ENCODE results near the gene NSUN3.

The NSUN3 gene

GRCh38 chr3:94046533-94046932, 16.3 kb upstream of the NSUN3 start:
- TF ChIP-seq CTCF (IDR thresholded peaks at IDR 0.05), result no peak

DNA sequence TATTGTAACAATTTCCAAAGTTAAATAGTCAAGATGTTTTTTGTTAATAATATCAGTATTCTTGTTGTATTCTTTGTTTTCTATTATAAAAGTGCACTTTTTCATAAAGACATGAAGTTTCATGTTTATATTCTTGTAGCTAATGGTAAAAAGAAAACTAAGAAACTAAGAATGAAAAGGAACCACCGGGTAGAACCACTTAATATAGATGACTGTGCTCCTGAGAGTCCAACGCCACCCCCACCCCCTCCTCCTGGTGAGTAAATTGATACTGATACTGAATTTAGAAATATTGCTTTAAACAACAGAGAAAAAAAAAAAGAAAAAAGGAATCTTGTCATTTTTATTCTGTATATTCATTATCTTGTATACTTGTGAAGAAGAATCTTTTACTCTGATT, 13.6 kb upstream of the NSUN3 start:
- intact Hi-C loops (cut with DNase I; ENCODE audit: low total_unique reads), result no loop called here
- Histone ChIP-seq H3K9me3 (no peaks in the 10 kb centered on the region), H3K4me3 (no peak overlapping the region), H3K4me1 (no peaks in the 10 kb centered on the region), H3K27me3 (no peaks in the 10 kb centered on the region), H3K27ac (no peak overlapping the region), H3K36me3 (peaks cover 5 to 9% (median 7%) of the 10 kb centered on the region in 3 donors)
- no peak for TF ChIP-seq CTCF (IDR thresholded peaks at IDR 0.05)
- no peak for DNase-seq

More at GRCh38 chr3:94046533-94046932, 16.3 kb upstream of the NSUN3 start:
- H3K27ac ChIP-seq, result no peak overlapping the region
- H3K4me3 ChIP-seq, result no peak overlapping the region
- intact Hi-C loops (cut with DNase I; ENCODE audit: low total_unique reads), result no loop called here
- DNase-seq, result no peak
- no peaks in the 10 kb centered on the region for H3K9me3 ChIP-seq
- H3K4me1 ChIP-seq, result no peaks in the 10 kb centered on the region
- H3K27me3 ChIP-seq, result no peaks in the 10 kb centered on the region
- peaks cover 12 to 14% (median 14%) of the 10 kb centered on the region in 3 donors for H3K36me3 ChIP-seq

DNA sequence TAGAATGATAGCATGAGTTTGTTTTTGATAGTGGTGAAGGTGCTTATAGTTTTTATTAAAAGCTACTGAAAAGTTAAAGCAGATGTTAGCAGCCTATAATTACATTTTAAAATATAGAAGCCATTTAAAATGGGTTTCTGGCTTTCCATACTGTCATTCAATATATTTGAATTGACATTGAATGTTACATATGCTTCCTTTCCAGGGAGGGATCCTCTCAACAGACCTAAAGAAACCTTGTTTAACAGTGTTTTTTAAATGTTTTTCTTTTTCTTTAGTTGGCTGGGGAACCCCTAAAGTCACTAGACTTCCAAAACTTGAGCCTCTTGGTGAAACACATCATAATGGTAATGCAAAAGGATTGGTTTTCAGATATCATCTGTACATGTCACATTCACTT, 12.3 kb upstream of the NSUN3 start:
- Histone ChIP-seq H3K27ac (no peak overlapping the region), H3K36me3 (no peaks in the 10 kb centered on the region), H3K4me1 (no peaks in the 10 kb centered on the region), H3K27me3 (no peaks in the 10 kb centered on the region), H3K9me3 (no peaks in the 10 kb centered on the region), H3K4me3 (no peak overlapping the region)
- intact Hi-C loops (cut with DNase I; ENCODE audit: low total_unique reads), result no loop called here
- no peak for DNase-seq
- TF ChIP-seq CTCF (IDR thresholded peaks at IDR 0.05), result no peak

- no peak overlapping the region for H3K27ac ChIP-seq
- no peak overlapping the region for H3K4me3 ChIP-seq
- no peaks in the 10 kb centered on the region for H3K9me3 ChIP-seq
- no peaks in the 10 kb centered on the region for H3K27me3 ChIP-seq
- H3K4me1 ChIP-seq, result peaks cover 0 to 31% (median 17%) of the 10 kb centered on the region in 4 donors
- no peak for TF ChIP-seq CTCF (IDR thresholded peaks at IDR 0.05)
- peaks cover 0 to 10% (median 0%) of the 10 kb centered on the region in 3 donors for H3K36me3 ChIP-seq
- intact Hi-C loops (cut with DNase I; ENCODE audit: low total_unique reads), result no loop called here
- DNase-seq, result no peak
Measured at GRCh38 chr3:94061297-94061696, 1.6 kb upstream of the NSUN3 start.

- Histone ChIP-seq H3K27me3 (no peaks in the 10 kb centered on the region), H3K4me1 (peaks cover 0 to 33% (median 17%) of the 10 kb centered on the region in 4 donors), H3K27ac (peak overlapping the region; percentile 93 to 98), H3K9me3 (no peaks in the 10 kb centered on the region), H3K4me3 (peak overlapping the region; percentile 66 to 91), H3K36me3 (peaks cover 0 to 19% (median 0%) of the 10 kb centered on the region in 3 donors)
- DNase-seq, result no peak
- TF ChIP-seq CTCF (IDR thresholded peaks at IDR 0.05), result no peak
- intact Hi-C loops (cut with DNase I; ENCODE audit: low total_unique reads), result no loop called here
Measured at GRCh38 chr3:94063496-94064119, 747 bp downstream of the NSUN3 start.

All from tibial artery (tissue), 4 donors.